GM10266 (cell line): Measurements from ENCODE around the gene SH3PXD2B.

Experiments used
- DNase-seq: peaks from one replicate; pipeline ENCODE4 v3.0.0; 2012; ENCODE audit errors: extremely low spot score
- TF ChIP-seq, protein P1 (sequence below): IDR thresholded peaks from 2 replicates; pipeline ENCODE4 v1.5.1; 2012; ENCODE audit warnings: mild to moderate bottlenecking, low read depth; ENCODE audit not compliant: control insufficient read depth, insufficient read depth; ENCODE audit errors: missing control alignments

SH3PXD2B gene

DNA sequence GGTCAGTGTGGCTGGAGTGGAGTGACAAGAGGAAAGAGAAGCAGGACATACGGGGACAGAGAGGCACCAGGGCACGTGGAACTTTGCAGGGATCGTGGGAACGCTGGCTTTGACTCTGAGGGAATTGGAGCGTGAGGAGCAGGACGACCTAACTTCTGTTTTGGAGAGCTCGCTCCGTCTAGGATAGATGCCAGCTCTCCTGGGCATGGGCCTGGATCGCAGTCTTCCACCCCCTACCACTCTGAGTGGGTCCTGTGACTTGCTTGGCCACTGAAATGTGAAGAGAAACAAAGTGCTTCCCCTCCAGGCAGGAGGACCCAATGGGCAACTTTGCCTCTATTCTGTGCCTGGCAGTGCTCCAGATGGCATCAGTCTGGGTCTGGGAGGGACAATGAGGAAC lies 8.7 kb upstream of the SH3PXD2B start:
- DNase-seq: no peak
- TF ChIP-seq, protein P1, sequence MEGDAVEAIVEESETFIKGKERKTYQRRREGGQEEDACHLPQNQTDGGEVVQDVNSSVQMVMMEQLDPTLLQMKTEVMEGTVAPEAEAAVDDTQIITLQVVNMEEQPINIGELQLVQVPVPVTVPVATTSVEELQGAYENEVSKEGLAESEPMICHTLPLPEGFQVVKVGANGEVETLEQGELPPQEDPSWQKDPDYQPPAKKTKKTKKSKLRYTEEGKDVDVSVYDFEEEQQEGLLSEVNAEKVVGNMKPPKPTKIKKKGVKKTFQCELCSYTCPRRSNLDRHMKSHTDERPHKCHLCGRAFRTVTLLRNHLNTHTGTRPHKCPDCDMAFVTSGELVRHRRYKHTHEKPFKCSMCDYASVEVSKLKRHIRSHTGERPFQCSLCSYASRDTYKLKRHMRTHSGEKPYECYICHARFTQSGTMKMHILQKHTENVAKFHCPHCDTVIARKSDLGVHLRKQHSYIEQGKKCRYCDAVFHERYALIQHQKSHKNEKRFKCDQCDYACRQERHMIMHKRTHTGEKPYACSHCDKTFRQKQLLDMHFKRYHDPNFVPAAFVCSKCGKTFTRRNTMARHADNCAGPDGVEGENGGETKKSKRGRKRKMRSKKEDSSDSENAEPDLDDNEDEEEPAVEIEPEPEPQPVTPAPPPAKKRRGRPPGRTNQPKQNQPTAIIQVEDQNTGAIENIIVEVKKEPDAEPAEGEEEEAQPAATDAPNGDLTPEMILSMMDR: no peak

GRCh38 chr5:172459783-172460165 lies 5.4 kb upstream of the SH3PXD2B start:
- TF ChIP-seq, protein P1: no peak

GRCh38 chr5:172458976-172459782 lies 4.9 kb upstream of the SH3PXD2B start:
- no peak for DNase-seq
- TF ChIP-seq, protein P1: no peak

More at GRCh38 chr5:172459783-172460165, 5.4 kb upstream of the SH3PXD2B start:
- DNase-seq: no peak

GRCh38 chr5:172456076-172456722 lies 1.9 kb upstream of the SH3PXD2B start:
- no peak for DNase-seq
- TF ChIP-seq, protein P1: no peak

- DNase-seq: no peak
- TF ChIP-seq, protein P1: no peak
Measured at GRCh38 chr5:172455511-172456061, 1.3 kb upstream of the SH3PXD2B start.

- TF ChIP-seq, protein P1: no peak
- DNase-seq: no peak
Measured at GRCh38 chr5:172455087-172455381, 709 bp upstream of the SH3PXD2B start.

- DNase-seq: no peak
- TF ChIP-seq, protein P1: no peak
Measured at GRCh38 chr5:172453986-172454357, 353 bp downstream of the SH3PXD2B start.
